Measurements from ENCODE around the gene D2HGDH.

DNA sequence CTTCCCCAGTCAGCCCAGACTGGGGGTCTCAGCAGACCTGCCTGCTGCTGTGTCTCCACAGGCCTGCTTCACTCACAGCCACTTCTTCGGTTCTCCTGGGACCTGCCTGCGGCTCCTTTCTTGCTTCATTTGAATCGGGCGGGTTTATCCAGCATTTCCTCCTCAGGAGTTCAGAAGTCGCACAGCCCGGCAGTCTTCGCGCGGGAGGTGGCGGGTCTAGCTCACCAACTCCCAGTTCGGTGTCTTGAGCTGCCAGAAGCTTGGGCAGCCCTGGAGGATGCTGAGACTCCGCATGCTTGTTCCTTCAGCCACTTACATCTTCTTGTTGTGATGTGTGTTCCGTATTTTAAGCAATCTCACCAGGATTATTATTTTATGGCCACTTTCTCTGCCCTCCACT, 10.8 kb downstream of the D2HGDH start:
- TF ChIP-seq ATF3 (IDR thresholded peaks at IDR 0.05; ENCODE audit: borderline replicate concordance, extremely low read depth, low read depth, low read length) = no peak
- no peak for TF ChIP-seq ZNF207 (IDR thresholded peaks at IDR 0.05; ENCODE audit: borderline replicate concordance)
- no peak for TF ChIP-seq SPI1 (IDR thresholded peaks at IDR 0.05; ENCODE audit: borderline replicate concordance, insufficient read depth, low read depth, low read length)
- no peak for TF ChIP-seq JUNB (IDR thresholded peaks at IDR 0.05)
- no peak for TF ChIP-seq CTCF (IDR thresholded peaks at IDR 0.05 in 2 of 3, conservative IDR thresholded peaks at IDR 0.05 in 1 of 3; ENCODE audit: control insufficient read depth in 2 of 3, extremely low read depth in 1 of 3, insufficient read depth in 1 of 3, low read depth in 3 of 3, low read length in 3 of 3)
- TF ChIP-seq, protein P1, sequence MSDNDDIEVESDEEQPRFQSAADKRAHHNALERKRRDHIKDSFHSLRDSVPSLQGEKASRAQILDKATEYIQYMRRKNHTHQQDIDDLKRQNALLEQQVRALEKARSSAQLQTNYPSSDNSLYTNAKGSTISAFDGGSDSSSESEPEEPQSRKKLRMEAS (IDR thresholded peaks at IDR 0.05; ENCODE audit: low read depth, low read length) = no peak
- TF ChIP-seq POLR2AphosphoS5 (IDR thresholded peaks at IDR 0.05; ENCODE audit: low read length) = no peak
- TF ChIP-seq ZSCAN29 (IDR thresholded peaks at IDR 0.05) = no peak
